Right ventricle myocardium inferior (tissue), 1 donor: ENCODE measurements around the gene EEFSEC. TPM values are rescaled to one million over a fixed set of nuclear protein-coding genes. Genes with fewer than 3 reads are reported as not detected.

ENCODE experiments used
- ATAC-seq: fragments of 200-7000 bp; cut with Tn5 transposase; one replicate; pipeline ENCODE4 v1.9.1; 2020; ENCODE audit warnings: mild to moderate bottlenecking, moderate library complexity
- DNase-seq: peaks from one replicate; pipeline ENCODE4 v3.0.0; 2021; ENCODE audit errors: missing footprints
- intact Hi-C: fragments of 100-400 bp; cut with DNase I; formaldehyde crosslinking; loops from one replicate; pipeline ENCODE4 v1.11.0; 2022
- total RNA-seq: library from RNA; stranded (reverse); fragmentation: NEBNext Ultra II Directional; extraction: Animal tissue kit (Norgen Biotek cat#: 25700); gene quantifications from one replicate; pipeline ENCODE4 v1.2.1, GENCODE V29; 2021
- donor health status: DM: no; HTN: yes; CAD: no; lungs with severe emphysema.

Gene EEFSEC
- total RNA-seq, 1 donor from 2014 or later, result 19.4 TPM

- DNase-seq, result no peak
- intact Hi-C loops, result no loop called here
- ATAC-seq, result no peak
These were observed 176.4 kb downstream of the EEFSEC start for GRCh38 chr3:128329491-128330213.

- ATAC-seq (no peak), DNase-seq (no peak)
- intact Hi-C loops, result no loop called here
These were observed 177.0 kb downstream of the EEFSEC start for GRCh38 chr3:128330214-128330842.

GRCh38 chr3:128334086-128334645, 180.9 kb downstream of the EEFSEC start:
- no peak for ATAC-seq
- DNase-seq, result no peak
- intact Hi-C loops, result no loop called here

GRCh38 chr3:128334766-128335165, 181.5 kb downstream of the EEFSEC start:
- no peak for DNase-seq
- intact Hi-C loops, result no loop called here
- ATAC-seq, result no peak

- ATAC-seq, result no peak
- intact Hi-C loops, result no loop called here
- no peak for DNase-seq
These were observed 182.5 kb downstream of the EEFSEC start for GRCh38 chr3:128335621-128336296.

- intact Hi-C loops, result no loop called here
- no peak for DNase-seq
- ATAC-seq, result no peak
These were observed 183.3 kb downstream of the EEFSEC start for GRCh38 chr3:128336337-128337156.

- no peak for ATAC-seq
- intact Hi-C loops, result no loop called here
- DNase-seq, result no peak
These were observed 184.0 kb downstream of the EEFSEC start for GRCh38 chr3:128337305-128337704.

GRCh38 chr3:128338536-128339330, 185.5 kb downstream of the EEFSEC start:
- DNase-seq (no peak), ATAC-seq (no peak)
- intact Hi-C loops, result no loop called here

GRCh38 chr3:128339491-128340012, 186.3 kb downstream of the EEFSEC start:
- ATAC-seq, result no peak
- intact Hi-C loops, result no loop called here
- DNase-seq, result no peak

GRCh38 chr3:128340198-128340903, 187.1 kb downstream of the EEFSEC start:
- ATAC-seq (no peak), DNase-seq (no peak)
- intact Hi-C loops, result no loop called here

GRCh38 chr3:128340904-128341555, 187.7 kb downstream of the EEFSEC start:
- DNase-seq (no peak), ATAC-seq (no peak)
- intact Hi-C loops, result no loop called here

- ATAC-seq, result no peak
- intact Hi-C loops, result no loop called here
- DNase-seq, result no peak
These were observed 188.5 kb downstream of the EEFSEC start for GRCh38 chr3:128341659-128342395.

GRCh38 chr3:128342701-128343180, 189.5 kb downstream of the EEFSEC start:
- ATAC-seq (no peak), DNase-seq (no peak)
- intact Hi-C loops, result no loop called here

GRCh38 chr3:128343287-128344051, 190.2 kb downstream of the EEFSEC start:
- peak; percentile 27 for ATAC-seq
- DNase-seq, result no peak

GRCh38 chr3:128344052-128344735, 190.9 kb downstream of the EEFSEC start:
- ATAC-seq (no peak), DNase-seq (no peak)
- intact Hi-C loops, result no loop called here

More at GRCh38 chr3:128343287-128344051, 190.2 kb downstream of the EEFSEC start:
- intact Hi-C loops, result no loop called here
